Panc1 (cell line): ENCODE results near the gene CENPU. TPM values are rescaled to one million over a fixed set of nuclear protein-coding genes. Genes with fewer than 3 reads are reported as not detected.
"Not testable (repeated sequence)": the region's sequence is repeated elsewhere in the genome, so short reads cannot be mapped to it uniquely, and the experiment has no call there.

Experiments used
- ATAC-seq: fragments of 200-7000 bp; cut with Tn5 transposase; 2 replicates; pipeline ENCODE4 v1.9.1; 2020; ENCODE audit warnings: mild to moderate bottlenecking, moderate library complexity
- BruUV-seq: library from RNA; stranded (reverse); fragments of 400-500 nt; replicated peaks from 2 replicates; lab custom pipeline; 2021; lab: Mats Ljungman, UMichigan
- CTCF ChIA-PET: fragments of 300-600 bp; sonication (Branson Sonifier 250); formaldehyde crosslinking; loops from one replicate; lab custom pipeline; 2022; ENCODE audit warnings: antibody characterized with exemption; lab: Charles Lee
- POLR2A ChIA-PET: fragments of 300-600 bp; sonication (Branson Sonifier 250); formaldehyde crosslinking; loops from one replicate; lab custom pipeline; 2022; ENCODE audit warnings: antibody characterized with exemption; lab: Charles Lee
- DNase-seq: peaks from one replicate; pipeline ENCODE4 v3.0.0-alpha.2; 2010; ENCODE audit warnings: low read depth, low spot score
- H3K27ac ChIP-seq: 2 replicates; pipeline ENCODE4 v1.5.1; 2011; ENCODE audit warnings: mild to moderate bottlenecking, low read length, inconsistent platforms
- H3K27me3 ChIP-seq: fragments of 200-500 bp; sonication (Bioruptor generic); 2 replicates; pipeline ENCODE4 v1.6.0; 2014; ENCODE audit warnings: low read length, inconsistent platforms; ENCODE audit not compliant: control insufficient read depth, insufficient read depth
- H3K36me3 ChIP-seq: fragments of 200-500 bp; sonication (Bioruptor generic); 2 replicates; pipeline ENCODE4 v1.5.1; 2014; ENCODE audit warnings: inconsistent platforms, mild to moderate bottlenecking, low read length, moderate library complexity; ENCODE audit not compliant: control insufficient read depth, insufficient read depth
- H3K4me1 ChIP-seq: 2 replicates; pipeline ENCODE4 v1.5.1; 2011; ENCODE audit warnings: inconsistent platforms, mild to moderate bottlenecking, low read length, moderate library complexity; ENCODE audit not compliant: control insufficient read depth, insufficient read depth
- H3K4me3 ChIP-seq, 2 experiments: 2 replicates each; pipeline ENCODE4 v1.5.1; 2011 to 2012; ENCODE audit warnings: low read depth in 2 of 2, low read length in 2 of 2, mild to moderate bottlenecking in 2 of 2, inconsistent platforms in 1 of 2, moderate library complexity in 1 of 2
- H3K9me3 ChIP-seq: fragments of 200-500 bp; sonication (Bioruptor generic); 2 replicates; pipeline ENCODE4 v1.5.1; 2014; ENCODE audit warnings: low read depth, mild to moderate bottlenecking, inconsistent platforms, low read length, moderate library complexity; ENCODE audit not compliant: control insufficient read depth, insufficient read depth
- CTCF ChIP-seq: fragments of 450-650 bp; IDR thresholded peaks from 2 replicates; pipeline ENCODE4 v1.5.1; 2017; ENCODE audit warnings: mild to moderate bottlenecking
- POLR2AphosphoS5 ChIP-seq: IDR thresholded peaks from 2 replicates; pipeline ENCODE4 v1.6.1; 2012; ENCODE audit warnings: mild to moderate bottlenecking, low read depth, low read length, moderate library complexity
- REST ChIP-seq, 2 experiments: IDR thresholded peaks; 2 replicates each; pipeline ENCODE4 v1.6.1; 2011 to 2012; ENCODE audit warnings: low read depth in 2 of 2, control low read depth in 1 of 2, low read length in 1 of 2, mild to moderate bottlenecking in 1 of 2, moderate library complexity in 1 of 2; ENCODE audit not compliant: insufficient read depth in 1 of 2
- SIN3A ChIP-seq: IDR thresholded peaks from 2 replicates; pipeline ENCODE4 v1.6.1; 2012; ENCODE audit warnings: low read depth, mild to moderate bottlenecking, low read length, moderate library complexity, borderline replicate concordance; ENCODE audit not compliant: insufficient read depth
- TCF7L2 ChIP-seq: IDR thresholded peaks from 2 replicates; pipeline ENCODE4 v1.6.1; 2011; ENCODE audit warnings: mild to moderate bottlenecking, low read depth, low read length, inconsistent platforms
- in situ Hi-C: cut with HindIII; loops from 2 replicates; pipeline ENCODE4 v1.10.0; 2016; ENCODE audit warnings: low sequenced_read_pairs, low pct_unique_long_range_greater_than_20kb
- intact Hi-C: fragments of 100-400 bp; cut with micrococcal nuclease; formaldehyde crosslinking; loops from one replicate; pipeline ENCODE4 v1.10.0; 2022; ENCODE audit not compliant: unreplicated experiment
- total RNA-seq: library from RNA; stranded (reverse); gene quantifications from one replicate; pipeline ENCODE4 v1.2.1, GENCODE V29; 2021; ENCODE audit not compliant: unreplicated experiment

The CENPU gene
- total RNA-seq, 1 experiment from 2014 or later = 16.6 TPM

- no peak overlapping the region for H3K27ac ChIP-seq
- ATAC-seq = no peak
Observed at GRCh38 chr4:184662236-184662635, 71.7 kb downstream of the CENPU start.

GRCh38 chr4:184660978-184661377 is 72.9 kb downstream of the CENPU start:
- in situ Hi-C loops (no loop called here), intact Hi-C loops (no loop called here)
- Histone ChIP-seq H3K4me3 (no peak overlapping the region), H3K36me3 (peaks cover 4% of the 10 kb centered on the region; the same call in 1 of the 2 replicates), H3K4me1 (no peaks in the 10 kb centered on the region), H3K27ac (no peak overlapping the region), H3K27me3 (no peaks in the 10 kb centered on the region), H3K9me3 (no peaks in the 10 kb centered on the region)
- TF ChIP-seq SIN3A (no peak), TCF7L2 (no peak), REST (IDR thresholded peaks at IDR 0.05; ENCODE audit: insufficient read depth in 1 of 2, low read depth in 2 of 2, low read length in 1 of 2) (no peak), POLR2AphosphoS5 (no peak), CTCF (no peak)
- no TSS peak for BruUV-seq
- ATAC-seq = no peak
- DNase-seq = no peak
- CTCF ChIA-PET = no interaction called here
- POLR2A ChIA-PET = no interaction called here

More at GRCh38 chr4:184662236-184662635, 71.7 kb downstream of the CENPU start:
- H3K4me3 ChIP-seq = no peak overlapping the region
- no peaks in the 10 kb centered on the region for H3K27me3 ChIP-seq
- intact Hi-C loops = no loop called here
- H3K4me1 ChIP-seq = no peaks in the 10 kb centered on the region
- in situ Hi-C loops = no loop called here
- ChIA-PET CTCF (no interaction called here), POLR2A (interaction anchor here (0.7 kb wide), 1 partner anchor 41 kb away, joined by 3 read pairs; no protein-coding TSS in a partner anchor)
- TF ChIP-seq CTCF = no peak
- no peak for TF ChIP-seq TCF7L2
- no peak for TF ChIP-seq REST (IDR thresholded peaks at IDR 0.05; ENCODE audit: insufficient read depth in 1 of 2, low read depth in 2 of 2, low read length in 1 of 2)
- no peak for TF ChIP-seq SIN3A
- TF ChIP-seq POLR2AphosphoS5 = no peak
- H3K9me3 ChIP-seq = no peaks in the 10 kb centered on the region
- peaks cover 4% of the 10 kb centered on the region; the same call in 1 of the 2 replicates for H3K36me3 ChIP-seq
- BruUV-seq = no TSS peak
- DNase-seq = no peak

- H3K9me3 ChIP-seq, CTCF ChIA-PET, H3K4me1 ChIP-seq, BruUV-seq, H3K36me3 ChIP-seq, in situ Hi-C loops, POLR2A ChIA-PET, DNase-seq, H3K4me3 ChIP-seq, H3K27ac ChIP-seq, ATAC-seq, intact Hi-C loops, H3K27me3 ChIP-seq: not testable (repeated sequence)
Observed at GRCh38 chr4:184657820-184658219, 76.1 kb downstream of the CENPU start.
